Measurements from ENCODE around the gene PCDHA13. TPM values are rescaled to one million over a fixed set of nuclear protein-coding genes. Genes with fewer than 3 reads are reported as not detected.
"Not testable (repeated sequence)": the region's sequence is repeated elsewhere in the genome, so short reads cannot be mapped to it uniquely, and the experiment has no call there.

Gene PCDHA13
- total RNA-seq, 1 experiment from 2014 or later: 0.33 TPM

GRCh38 chr5:140848139-140849102 is 33.5 kb upstream of the PCDHA13 start, which contains the start of gene PCDHA9:
TSS of gene PCDHA9 (plus strand) at chr5:140848382. CDS start at chr5:140848496, 114 bp downstream.
- H3K36me3 Mint-ChIP-seq (ENCODE audit: insufficient read depth, unreplicated experiment); POLR2A ChIA-PET; H3K27ac Mint-ChIP-seq (ENCODE audit: low read depth, unreplicated experiment); H3K9me3 Mint-ChIP-seq (ENCODE audit: unreplicated experiment); H3K4me3 Mint-ChIP-seq (ENCODE audit: unreplicated experiment); BruUV-seq (replicated peaks); H3K27me3 Mint-ChIP-seq (ENCODE audit: insufficient read depth, unreplicated experiment); H3K4me1 Mint-ChIP-seq (ENCODE audit: insufficient read depth, unreplicated experiment): not testable (repeated sequence)
- CTCF ChIA-PET: interaction anchor here (0.5 to 0.6 kb wide), 2 partner anchors 65 to 174 kb away, joined by 3 to 6 read pairs; no protein-coding TSS in a partner anchor
- peak; percentile 11 for DNase-seq (ENCODE audit: unreplicated experiment)
- intact Hi-C loops (cut with micrococcal nuclease): loop anchor here (1.0 kb wide), 1 partner anchor 193 kb away; no protein-coding TSS in a partner anchor
- TF ChIP-seq CTCF (IDR thresholded peaks at IDR 0.05; ENCODE audit: unreplicated experiment): peak; percentile 24

- BruUV-seq (replicated peaks); H3K36me3 Mint-ChIP-seq (ENCODE audit: insufficient read depth, unreplicated experiment); POLR2A ChIA-PET; intact Hi-C loops (cut with micrococcal nuclease); H3K27ac Mint-ChIP-seq (ENCODE audit: low read depth, unreplicated experiment); H3K4me3 Mint-ChIP-seq (ENCODE audit: unreplicated experiment); H3K9me3 Mint-ChIP-seq (ENCODE audit: unreplicated experiment); H3K4me1 Mint-ChIP-seq (ENCODE audit: insufficient read depth, unreplicated experiment); DNase-seq (ENCODE audit: unreplicated experiment); H3K27me3 Mint-ChIP-seq (ENCODE audit: insufficient read depth, unreplicated experiment): not testable (repeated sequence)
- CTCF ChIA-PET: interaction anchor here (0.6 to 0.7 kb wide), 2 partner anchors 44 to 160 kb away, joined by 3 read pairs; no protein-coding TSS in a partner anchor
These were observed 31.9 kb upstream of the PCDHA13 start for GRCh38 chr5:140849831-140850634.

- peak; percentile 26 for DNase-seq (ENCODE audit: unreplicated experiment)
- Mint-ChIP-seq H3K27me3 (ENCODE audit: insufficient read depth, unreplicated experiment) (no peaks in the 10 kb centered on the region), H3K4me3 (ENCODE audit: unreplicated experiment) (no peak within 1 kb of the TSS), H3K9me3 (ENCODE audit: unreplicated experiment) (peaks cover 16% of the 10 kb centered on the region), H3K4me1 (ENCODE audit: insufficient read depth, unreplicated experiment) (no peaks in the 10 kb centered on the region), H3K36me3 (ENCODE audit: insufficient read depth, unreplicated experiment) (no peaks in the 10 kb centered on the region), H3K27ac (ENCODE audit: low read depth, unreplicated experiment) (no peak within 1 kb of the TSS)
- BruUV-seq (replicated peaks): no TSS peak
- intact Hi-C loops (cut with micrococcal nuclease): no loop called here
- CTCF ChIA-PET: interaction anchor here (1.1 to 1.4 kb wide), 2 partner anchors 20 to 184 kb away, joined by 3 to 4 read pairs; no protein-coding TSS in a partner anchor
- POLR2A ChIA-PET: interaction anchor here (0.7 to 1.0 kb wide), 3 partner anchors 17 to 185 kb away, joined by 3 read pairs; no protein-coding TSS in a partner anchor
- TF ChIP-seq CTCF (IDR thresholded peaks at IDR 0.05; ENCODE audit: unreplicated experiment): peak; percentile 7
These were observed 25.9 kb upstream of the PCDHA13 start, which contains the start of gene PCDHA10 for GRCh38 chr5:140855772-140856674. TSS of gene PCDHA10 (plus strand) at chr5:140855897. CDS start at chr5:140856049, 152 bp downstream.

Measured in MCF 10A (cell line).